ENCODE data around the gene MED15.
"Not testable (repeated sequence)": the region's sequence is repeated elsewhere in the genome, so short reads cannot be mapped to it uniquely, and the experiment has no call there.

MED15 gene

GRCh38 chr22:20581503-20582170 is 74.2 kb downstream of the MED15 start:
- in situ Hi-C loops (cut with MboI; ENCODE audit: low sequenced_read_pairs), result no loop called here

DNA sequence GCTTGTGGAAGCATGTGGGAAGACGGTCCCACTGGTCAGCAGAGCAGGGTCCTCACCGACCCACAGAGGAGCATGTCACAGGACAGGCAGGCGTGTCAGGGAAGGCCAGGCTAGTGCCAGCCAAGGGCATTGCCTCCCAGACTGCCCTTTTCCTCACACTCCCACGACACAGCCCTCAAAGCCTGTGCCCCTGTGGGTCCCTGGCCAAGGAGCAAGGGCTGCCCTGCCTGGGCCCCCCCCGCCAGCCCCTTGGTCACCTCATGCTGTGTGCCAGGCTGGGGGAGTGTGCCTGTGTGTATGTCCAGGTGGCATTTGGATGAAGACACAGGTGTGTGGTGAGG is 74.7 kb downstream of the MED15 start:
- in situ Hi-C loops (cut with MboI; ENCODE audit: low sequenced_read_pairs), result no loop called here

GRCh38 chr22:20582520-20583361 is 75.3 kb downstream of the MED15 start:
- in situ Hi-C loops (cut with MboI; ENCODE audit: low sequenced_read_pairs), result no loop called here

DNA sequence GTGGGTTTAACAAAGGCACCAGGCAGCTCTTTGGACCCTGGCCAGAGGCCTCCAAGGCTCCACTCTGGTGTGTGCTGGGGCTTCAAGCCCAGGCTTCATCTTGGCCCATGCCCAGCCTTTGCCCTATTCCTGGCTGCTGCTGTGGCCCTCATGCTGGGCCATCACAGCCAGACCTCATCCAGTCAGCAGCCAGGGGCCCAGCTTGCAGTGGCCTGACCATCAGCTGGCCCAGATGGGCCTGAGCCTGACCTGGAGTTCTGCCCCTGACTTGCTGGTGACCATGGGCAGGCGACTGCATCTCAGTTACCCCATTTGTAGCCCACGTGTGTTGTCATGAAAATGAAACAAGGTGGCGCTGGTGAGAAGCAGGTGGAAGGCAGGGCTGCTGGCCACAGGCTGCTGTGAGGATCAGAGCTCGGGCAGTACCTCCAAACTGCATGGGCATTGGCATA is 76.1 kb downstream of the MED15 start:
- in situ Hi-C loops (cut with MboI; ENCODE audit: low sequenced_read_pairs), result no loop called here

GRCh38 chr22:20584029-20584871 is 76.8 kb downstream of the MED15 start:
- in situ Hi-C loops (cut with MboI; ENCODE audit: low sequenced_read_pairs), result no loop called here

DNA sequence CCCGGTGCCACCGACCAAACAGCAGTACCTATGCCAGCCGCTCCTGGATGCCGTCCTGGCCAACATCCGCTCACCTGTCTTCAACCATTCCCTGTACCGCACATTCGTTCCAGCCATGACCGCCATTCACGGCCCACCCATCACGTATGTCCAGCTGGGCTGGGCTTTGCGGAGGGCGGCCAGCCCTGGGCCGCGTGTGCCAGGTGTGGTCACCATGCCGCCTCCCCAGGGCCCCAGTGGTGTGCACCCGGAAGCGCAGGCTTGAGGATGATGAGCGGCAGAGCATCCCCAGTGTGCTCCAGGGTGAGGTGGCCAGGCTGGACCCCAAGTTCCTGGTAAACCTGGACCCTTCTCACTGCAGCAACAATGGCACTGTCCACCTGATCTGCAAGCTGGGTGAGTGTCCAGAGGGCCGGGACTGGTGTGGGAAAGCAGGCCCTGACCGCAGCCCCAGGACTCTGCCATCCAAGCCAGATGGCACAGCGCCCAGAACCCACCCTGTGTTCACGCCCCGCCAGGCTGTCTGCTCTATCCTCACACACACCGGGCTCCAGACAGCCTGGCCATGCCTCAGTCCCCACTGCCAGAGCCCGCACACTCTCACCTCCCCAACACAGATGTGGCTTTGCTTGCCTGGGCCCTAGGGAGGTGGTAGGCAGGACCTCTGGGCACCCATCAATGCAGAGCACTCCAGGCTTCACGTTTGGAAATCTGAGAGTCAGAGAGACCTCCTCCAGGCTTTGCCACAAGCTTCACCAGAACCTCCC is 77.6 kb downstream of the MED15 start:
- in situ Hi-C loops (cut with MboI; ENCODE audit: low sequenced_read_pairs), result no loop called here

GRCh38 chr22:20585639-20586402 is 78.4 kb downstream of the MED15 start:
- in situ Hi-C loops (cut with MboI; ENCODE audit: low sequenced_read_pairs), result no loop called here

GRCh38 chr22:20586403-20586745 is 79.0 kb downstream of the MED15 start:
- in situ Hi-C loops (cut with MboI; ENCODE audit: low sequenced_read_pairs), result no loop called here

DNA sequence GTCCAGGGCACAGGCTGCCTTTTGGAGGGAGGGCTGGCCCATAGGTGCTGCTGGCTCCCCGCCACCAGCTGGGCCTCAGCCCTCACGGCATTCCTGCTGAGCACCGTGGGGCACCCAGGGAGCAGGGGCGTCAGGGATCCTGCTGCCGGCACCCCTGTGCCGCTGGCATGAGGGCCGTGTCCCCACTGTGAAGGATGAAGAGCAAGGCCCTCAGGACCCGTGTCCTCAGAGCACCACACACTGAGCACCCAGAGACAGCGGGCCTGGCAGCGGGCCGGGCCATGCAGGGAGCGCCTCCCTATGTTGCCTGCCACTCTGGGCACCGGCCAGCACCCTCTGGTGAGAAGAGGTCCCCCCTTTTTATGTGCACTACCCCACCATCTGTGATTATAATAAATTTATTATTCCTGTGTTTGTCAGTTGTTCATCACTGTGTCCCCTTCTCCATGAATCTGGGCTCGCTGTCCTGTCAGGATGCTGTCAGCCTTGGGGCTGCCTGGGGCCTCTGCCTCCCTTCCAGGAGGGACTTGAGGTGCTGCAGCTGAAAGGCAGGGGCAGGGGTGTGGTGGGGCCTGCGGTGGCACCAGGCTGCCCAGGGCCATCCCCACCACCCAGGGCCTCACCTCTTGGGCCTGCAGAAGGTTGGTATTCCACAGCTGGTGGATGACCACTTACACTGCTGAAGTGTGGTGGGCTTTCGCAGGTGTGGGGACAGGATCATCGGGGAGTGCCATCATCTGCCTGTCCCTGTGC is 80.0 kb downstream of the MED15 start:
- in situ Hi-C loops (cut with MboI; ENCODE audit: low sequenced_read_pairs), result no loop called here

DNA sequence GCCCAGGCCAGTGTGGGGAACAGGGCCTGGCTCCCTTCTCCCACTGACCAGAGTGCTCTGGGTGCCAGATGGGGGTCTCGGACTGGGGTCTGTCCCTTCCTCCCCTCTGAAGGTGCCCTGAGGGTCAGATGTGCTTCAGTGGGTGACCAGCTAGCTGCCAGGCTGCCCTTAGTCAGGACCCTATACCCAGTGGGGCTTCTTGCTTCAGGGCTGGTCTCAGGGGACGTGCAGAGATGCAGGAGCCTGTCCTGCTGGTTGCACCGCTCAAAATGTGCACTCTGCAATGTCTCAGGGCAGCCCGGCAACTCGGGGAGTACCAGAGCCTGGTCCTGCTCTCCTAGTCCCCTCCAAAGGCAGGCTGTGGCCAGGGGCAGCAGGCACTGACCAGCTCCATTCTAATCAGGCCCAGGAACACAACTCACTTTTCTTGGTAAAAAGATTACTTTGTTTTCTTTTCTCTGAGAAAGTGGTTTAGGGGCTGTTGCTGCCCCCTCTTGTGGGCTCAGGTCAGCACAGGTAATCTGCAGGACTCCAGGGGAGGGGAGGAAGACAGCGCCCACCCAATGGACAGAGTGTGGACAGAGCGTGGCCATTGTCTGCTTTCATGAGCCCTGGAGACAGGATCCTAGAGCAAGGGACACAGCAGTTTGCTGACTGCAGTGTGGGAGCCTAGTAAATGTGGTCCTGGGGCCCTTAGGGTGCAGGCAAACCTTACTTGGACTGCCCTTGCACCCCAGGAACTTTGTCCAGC is 80.9 kb downstream of the MED15 start:
- in situ Hi-C loops (cut with MboI; ENCODE audit: low sequenced_read_pairs), result no loop called here

- in situ Hi-C loops (cut with MboI; ENCODE audit: low sequenced_read_pairs), result no loop called here
These were observed 81.6 kb downstream of the MED15 start for GRCh38 chr22:20588843-20589581.

DNA sequence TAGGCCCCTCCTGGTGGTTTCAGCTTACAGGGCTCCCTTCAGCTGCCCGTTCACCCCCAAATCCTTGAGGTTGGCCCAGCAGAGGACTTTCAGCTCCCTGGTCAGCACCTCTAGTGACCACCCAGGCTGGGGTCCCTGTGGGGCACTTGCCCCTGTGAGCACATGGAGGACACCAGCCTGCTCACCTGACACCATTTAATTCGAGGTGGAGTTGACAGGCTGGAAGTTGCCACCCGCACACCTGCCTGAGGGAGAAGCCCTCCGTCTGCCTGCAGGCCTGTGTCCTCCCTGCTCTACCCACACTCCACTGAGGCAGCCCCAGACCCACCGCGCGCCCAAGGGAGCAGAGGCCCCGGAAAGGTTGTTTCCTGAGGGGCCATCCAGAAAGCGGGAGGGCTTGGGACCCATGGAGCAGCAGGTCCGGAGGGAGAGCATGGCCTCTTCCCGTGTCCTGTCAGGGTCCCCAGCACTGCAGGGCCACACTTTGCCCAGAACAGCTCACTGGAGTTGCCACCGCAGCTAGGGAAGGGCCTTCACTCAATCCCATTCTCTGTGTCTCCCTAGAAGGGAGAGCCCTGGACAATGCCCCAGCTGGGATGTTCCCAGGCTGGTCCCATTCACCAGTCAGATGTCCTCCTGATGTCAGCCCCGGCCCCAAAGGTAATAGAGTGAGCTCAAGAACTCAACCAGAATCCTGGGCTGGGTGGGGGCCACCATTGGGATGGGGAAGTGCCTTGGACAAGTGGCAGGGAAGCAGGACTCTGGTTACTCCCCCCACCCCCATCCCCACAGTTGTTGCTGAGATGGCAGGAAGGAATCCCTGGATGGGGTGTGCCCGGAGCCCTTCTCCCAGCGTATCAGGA is 82.4 kb downstream of the MED15 start:
- in situ Hi-C loops (cut with MboI; ENCODE audit: low sequenced_read_pairs), result no loop called here

GRCh38 chr22:20590477-20591294 is 83.3 kb downstream of the MED15 start:
- in situ Hi-C loops (cut with MboI; ENCODE audit: low sequenced_read_pairs), result no loop called here

DNA sequence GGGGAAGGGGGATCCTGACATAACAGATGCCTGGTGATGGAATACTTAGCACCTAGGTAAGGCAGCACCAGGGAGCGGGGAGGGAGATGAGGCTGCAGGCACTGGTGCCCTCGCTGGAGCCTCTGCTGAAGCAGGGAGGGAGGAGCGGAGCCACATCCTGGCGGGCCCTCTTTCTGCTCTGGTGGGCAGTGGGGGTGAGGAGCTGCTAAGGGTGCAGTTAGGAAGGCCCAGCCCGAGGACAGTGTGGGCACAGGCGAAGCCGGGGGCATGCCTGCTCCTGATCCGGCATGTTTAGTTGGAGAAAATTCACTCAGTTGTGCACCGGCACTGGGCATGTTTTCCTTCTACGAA is 83.9 kb downstream of the MED15 start:
- in situ Hi-C loops (cut with MboI; ENCODE audit: low sequenced_read_pairs), result no loop called here

- in situ Hi-C loops (cut with MboI; ENCODE audit: low sequenced_read_pairs), result no loop called here
These were observed 84.4 kb downstream of the MED15 start for GRCh38 chr22:20591660-20592310.

- in situ Hi-C loops (cut with MboI; ENCODE audit: low sequenced_read_pairs), result not testable (repeated sequence)
These were observed 86.6 kb downstream of the MED15 start for GRCh38 chr22:20594038-20594437.

All from hTERT RPE-1 (cell line).